Measurements from ENCODE around the gene SEMA5A.

DNA sequence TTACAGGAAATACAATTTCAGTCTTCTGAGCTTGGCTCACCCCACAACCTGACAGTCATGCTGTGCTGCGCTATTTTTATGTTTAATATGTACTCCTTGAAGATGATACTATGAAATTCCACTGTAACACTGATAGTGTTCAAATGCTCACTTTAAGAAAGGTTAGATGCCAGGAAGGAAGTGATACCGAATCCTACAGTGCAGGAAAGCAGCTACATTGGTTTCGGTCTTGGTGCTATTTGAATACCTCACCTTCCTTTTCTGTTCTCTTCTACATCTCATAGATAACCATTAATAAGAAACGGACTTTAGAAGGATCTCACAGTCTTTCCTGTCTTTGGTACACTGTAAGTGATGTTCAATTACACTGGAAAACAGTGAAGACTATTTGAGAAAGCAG is 117.6 kb downstream of the SEMA5A start:
- TF ChIP-seq ZNF274 (IDR thresholded peaks at IDR 0.05; ENCODE audit: borderline replicate concordance, extremely low read depth, low read length) (no peak), CTCF (IDR thresholded peaks at IDR 0.05; ENCODE audit: control extremely low read depth in 1 of 3, insufficient read depth in 1 of 3, low read depth in 1 of 3, low read length in 3 of 3) (no peak)
- TF ChIP-seq, protein P1, sequence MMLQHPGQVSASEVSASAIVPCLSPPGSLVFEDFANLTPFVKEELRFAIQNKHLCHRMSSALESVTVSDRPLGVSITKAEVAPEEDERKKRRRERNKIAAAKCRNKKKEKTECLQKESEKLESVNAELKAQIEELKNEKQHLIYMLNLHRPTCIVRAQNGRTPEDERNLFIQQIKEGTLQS (IDR thresholded peaks at IDR 0.05; ENCODE audit: insufficient read depth, low read depth, low read length): no peak

Data from H1 (cell line).